ENCODE results near the gene STT3B.

The STT3B gene

DNA sequence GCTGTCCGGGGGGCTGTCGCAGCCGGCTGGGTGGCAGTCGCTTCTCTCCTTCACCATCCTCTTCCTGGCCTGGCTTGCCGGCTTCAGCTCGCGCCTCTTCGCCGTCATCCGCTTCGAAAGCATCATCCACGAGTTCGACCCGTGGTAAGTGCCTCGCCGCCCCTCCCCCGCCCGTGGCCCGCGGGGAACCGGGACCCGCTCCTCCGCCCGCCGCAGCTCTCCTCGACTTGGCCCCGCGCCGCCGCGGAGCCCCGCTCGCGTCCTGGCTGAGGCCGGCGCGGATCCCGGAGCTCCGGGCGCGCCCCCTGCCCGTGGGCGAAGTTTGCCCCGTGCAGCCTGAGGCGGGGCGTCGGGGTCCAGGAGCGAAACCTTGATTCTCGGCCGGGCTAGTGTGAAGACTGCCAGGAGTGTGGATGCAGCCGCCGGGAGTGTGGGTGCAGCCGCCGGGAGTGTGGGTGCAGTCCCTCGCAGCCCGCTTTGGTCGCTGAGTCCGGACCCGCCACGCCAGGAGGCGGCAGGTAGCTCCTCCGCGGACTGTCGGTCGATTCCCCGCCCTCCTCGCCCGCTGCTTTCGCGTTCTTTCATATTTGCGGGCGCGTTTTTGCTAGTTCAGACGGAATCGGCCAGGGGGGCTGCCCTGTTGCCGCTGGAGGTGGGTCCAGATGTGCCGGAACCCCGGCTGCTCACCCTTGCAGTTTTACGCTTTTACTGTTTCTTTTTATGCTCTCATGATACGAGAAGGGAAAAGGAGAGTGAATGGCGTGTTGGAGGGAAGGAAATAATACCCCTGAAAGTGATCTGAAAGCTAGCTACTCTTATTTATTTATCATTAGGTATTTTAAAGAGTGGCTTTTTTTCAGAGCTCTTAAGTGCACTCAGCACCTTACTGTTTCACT, 692 bp downstream of the STT3B start:
- H3K9ac ChIP-seq (ENCODE audit: low read depth in 1 of 2, low read length in 2 of 2) = peak overlapping the region; percentile 80 to 83
- no peaks in the 10 kb centered on the region for H3K9me3 ChIP-seq (ENCODE audit: control insufficient read depth in 2 of 2, low read length in 2 of 2)
- peak overlapping the region; percentile 98 to 99 for H3K27ac ChIP-seq (ENCODE audit: low read depth in 2 of 2, low read length in 2 of 2)
- H3K36me3 ChIP-seq (ENCODE audit: control insufficient read depth in 2 of 2, insufficient read depth in 2 of 2, low read length in 2 of 2) = no peaks in the 10 kb centered on the region
- peak overlapping the region; percentile 80 to 93 for H3K4me3 ChIP-seq (ENCODE audit: low read length in 2 of 2)
- H3K4me1 ChIP-seq (ENCODE audit: control insufficient read depth in 2 of 2, insufficient read depth in 2 of 2, low read length in 2 of 2) = peaks cover 15 to 31% of the 10 kb centered on the region in 2 donors
- no peaks in the 10 kb centered on the region for H3K27me3 ChIP-seq (ENCODE audit: control insufficient read depth in 2 of 2, insufficient read depth in 2 of 2, low read length in 2 of 2)

DNA sequence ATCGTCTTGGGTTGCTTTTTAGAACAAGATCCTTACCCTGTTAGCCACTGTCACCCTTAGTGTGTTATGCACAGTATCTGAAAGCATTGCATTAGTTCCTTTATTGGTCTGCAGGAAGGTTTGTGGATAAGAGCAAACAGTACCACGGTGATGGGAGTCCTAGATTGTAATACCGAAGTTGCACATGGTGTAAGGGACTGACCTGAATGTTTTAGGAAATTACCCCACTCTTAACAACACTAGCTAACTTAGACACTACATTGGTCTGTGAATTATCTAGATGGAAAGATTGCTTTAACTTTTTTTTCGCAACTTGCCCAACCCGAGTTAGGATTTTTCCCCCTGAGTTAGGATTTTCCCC, 1.3 kb downstream of the STT3B start:
- H3K27ac ChIP-seq (ENCODE audit: low read depth in 2 of 2, low read length in 2 of 2) = peak overlapping the region; percentile 98 to 99
- no peaks in the 10 kb centered on the region for H3K36me3 ChIP-seq (ENCODE audit: control insufficient read depth in 2 of 2, insufficient read depth in 2 of 2, low read length in 2 of 2)
- H3K9me3 ChIP-seq (ENCODE audit: control insufficient read depth in 2 of 2, low read length in 2 of 2) = no peaks in the 10 kb centered on the region
- H3K4me3 ChIP-seq (ENCODE audit: low read length in 2 of 2) = peak overlapping the region; percentile 80 to 93
- no peaks in the 10 kb centered on the region for H3K27me3 ChIP-seq (ENCODE audit: control insufficient read depth in 2 of 2, insufficient read depth in 2 of 2, low read length in 2 of 2)
- H3K4me1 ChIP-seq (ENCODE audit: control insufficient read depth in 2 of 2, insufficient read depth in 2 of 2, low read length in 2 of 2) = peaks cover 18 to 34% of the 10 kb centered on the region in 2 donors
- H3K9ac ChIP-seq (ENCODE audit: low read depth in 1 of 2, low read length in 2 of 2) = peak overlapping the region; percentile 80 to 83

DNA sequence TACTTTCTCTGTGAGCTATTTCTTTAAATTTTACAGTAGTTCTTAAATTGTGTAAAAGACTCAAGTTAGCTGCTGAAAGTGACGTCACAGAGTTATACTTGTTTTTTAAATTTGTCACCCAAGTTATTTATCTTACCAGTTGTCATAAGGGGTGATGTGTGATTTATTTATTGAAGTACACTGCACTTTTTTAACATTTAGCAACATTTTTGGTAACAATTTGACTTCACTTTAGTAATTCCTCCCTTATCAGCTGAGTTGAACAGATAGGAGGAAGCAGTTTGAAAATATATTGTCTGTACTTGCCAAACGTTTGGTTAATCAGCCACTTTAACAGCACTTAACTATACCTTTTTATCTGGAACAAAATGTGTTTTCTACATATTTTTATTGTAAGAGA, 3.8 kb downstream of the STT3B start:
- Histone ChIP-seq H3K4me1 (ENCODE audit: control insufficient read depth in 2 of 2, insufficient read depth in 2 of 2, low read length in 2 of 2) (peaks cover 18 to 39% of the 10 kb centered on the region in 2 donors), H3K9me3 (ENCODE audit: control insufficient read depth in 2 of 2, low read length in 2 of 2) (no peaks in the 10 kb centered on the region), H3K27me3 (ENCODE audit: control insufficient read depth in 2 of 2, insufficient read depth in 2 of 2, low read length in 2 of 2) (no peaks in the 10 kb centered on the region), H3K4me3 (ENCODE audit: low read length in 2 of 2) (peak overlapping the region in 1 of 2 donors; percentile 55), H3K36me3 (ENCODE audit: control insufficient read depth in 2 of 2, insufficient read depth in 2 of 2, low read length in 2 of 2) (no peaks in the 10 kb centered on the region), H3K9ac (ENCODE audit: low read depth in 1 of 2, low read length in 2 of 2) (no peak overlapping the region), H3K27ac (ENCODE audit: low read depth in 2 of 2, low read length in 2 of 2) (no peak overlapping the region)

DNA sequence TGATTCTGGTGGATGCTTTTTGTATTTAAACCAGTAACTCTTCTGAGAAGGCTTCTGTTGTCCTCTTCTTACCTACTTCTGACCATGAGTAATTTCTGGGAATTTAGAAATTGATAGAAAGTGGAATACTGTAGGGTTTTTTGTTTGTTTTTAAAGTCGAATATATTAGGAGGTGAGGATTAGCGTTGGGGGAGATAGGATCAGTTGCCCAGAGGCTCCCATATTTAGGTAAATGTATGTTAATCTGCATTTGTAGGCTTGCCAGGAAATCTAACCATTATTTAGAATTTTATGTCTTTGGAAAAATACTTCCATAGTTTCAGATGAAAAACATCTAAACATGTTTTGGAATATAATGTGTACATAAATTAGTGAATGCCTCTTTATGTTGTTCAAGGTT, 6.1 kb downstream of the STT3B start:
- Histone ChIP-seq H3K9ac (ENCODE audit: low read depth in 1 of 2, low read length in 2 of 2) (no peak overlapping the region), H3K4me1 (ENCODE audit: control insufficient read depth in 2 of 2, insufficient read depth in 2 of 2, low read length in 2 of 2) (peaks cover 18 to 39% of the 10 kb centered on the region in 2 donors)

DNA sequence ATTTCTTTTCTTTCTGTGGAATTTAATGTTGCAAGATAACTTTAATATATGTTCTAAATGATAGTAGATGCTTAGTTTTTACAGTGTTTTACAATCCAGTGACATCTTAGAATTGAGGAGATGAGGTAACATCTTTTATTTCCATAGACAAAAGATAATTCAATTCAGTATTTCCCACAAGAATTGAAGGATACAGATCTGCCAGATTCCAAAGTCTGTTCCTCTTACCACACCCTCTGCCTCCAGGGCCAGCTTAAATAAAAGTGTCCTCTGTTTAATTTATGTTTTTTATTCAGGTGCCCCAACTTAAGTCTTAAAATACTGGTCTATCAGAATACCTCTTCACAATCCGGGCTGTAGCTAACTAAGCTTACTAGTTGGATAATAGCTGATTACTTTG, 6.5 kb downstream of the STT3B start:
- peaks cover 18 to 35% of the 10 kb centered on the region in 2 donors for H3K4me1 ChIP-seq (ENCODE audit: control insufficient read depth in 2 of 2, insufficient read depth in 2 of 2, low read length in 2 of 2)
- no peak overlapping the region for H3K27ac ChIP-seq (ENCODE audit: low read depth in 2 of 2, low read length in 2 of 2)

More for the DNA sequence above, 6.1 kb downstream of the STT3B start:
- no peaks in the 10 kb centered on the region for H3K9me3 ChIP-seq (ENCODE audit: control insufficient read depth in 2 of 2, low read length in 2 of 2)
- no peak overlapping the region for H3K27ac ChIP-seq (ENCODE audit: low read depth in 2 of 2, low read length in 2 of 2)
- no peaks in the 10 kb centered on the region for H3K27me3 ChIP-seq (ENCODE audit: control insufficient read depth in 2 of 2, insufficient read depth in 2 of 2, low read length in 2 of 2)
- H3K4me3 ChIP-seq (ENCODE audit: low read length in 2 of 2) = no peak overlapping the region
- H3K36me3 ChIP-seq (ENCODE audit: control insufficient read depth in 2 of 2, insufficient read depth in 2 of 2, low read length in 2 of 2) = no peaks in the 10 kb centered on the region

DNA sequence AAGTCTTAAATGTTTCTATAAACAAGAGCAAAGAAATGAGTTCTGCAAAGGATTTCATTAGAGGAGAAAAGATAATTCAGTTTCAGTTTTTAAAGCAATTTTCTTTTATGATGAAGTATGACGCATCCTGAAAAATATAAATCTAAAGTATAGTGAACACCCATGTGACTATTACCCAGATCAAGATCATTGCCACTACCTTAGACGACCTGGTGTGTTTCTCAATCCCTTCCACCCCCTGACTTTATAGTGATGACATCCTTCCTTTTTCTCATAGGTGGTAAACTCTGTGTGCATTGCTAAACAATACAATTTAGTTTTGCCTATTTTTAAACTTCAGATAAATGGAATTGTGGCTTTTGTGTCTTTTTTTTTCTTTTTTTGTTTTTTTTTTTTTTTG, 8.4 kb downstream of the STT3B start:
- no peaks in the 10 kb centered on the region for H3K27me3 ChIP-seq (ENCODE audit: control insufficient read depth in 2 of 2, insufficient read depth in 2 of 2, low read length in 2 of 2)
- H3K4me1 ChIP-seq (ENCODE audit: control insufficient read depth in 2 of 2, insufficient read depth in 2 of 2, low read length in 2 of 2) = peaks cover 11 to 25% of the 10 kb centered on the region in 2 donors
- H3K4me3 ChIP-seq (ENCODE audit: low read length in 2 of 2) = no peak overlapping the region
- H3K36me3 ChIP-seq (ENCODE audit: control insufficient read depth in 2 of 2, insufficient read depth in 2 of 2, low read length in 2 of 2) = no peaks in the 10 kb centered on the region
- no peaks in the 10 kb centered on the region for H3K9me3 ChIP-seq (ENCODE audit: control insufficient read depth in 2 of 2, low read length in 2 of 2)
- H3K9ac ChIP-seq (ENCODE audit: low read depth in 1 of 2, low read length in 2 of 2) = no peak overlapping the region
- H3K27ac ChIP-seq (ENCODE audit: low read depth in 2 of 2, low read length in 2 of 2) = no peak overlapping the region

More for the DNA sequence above, 6.5 kb downstream of the STT3B start:
- Histone ChIP-seq H3K36me3 (ENCODE audit: control insufficient read depth in 2 of 2, insufficient read depth in 2 of 2, low read length in 2 of 2) (no peaks in the 10 kb centered on the region), H3K27me3 (ENCODE audit: control insufficient read depth in 2 of 2, insufficient read depth in 2 of 2, low read length in 2 of 2) (no peaks in the 10 kb centered on the region), H3K9ac (ENCODE audit: low read depth in 1 of 2, low read length in 2 of 2) (no peak overlapping the region), H3K9me3 (ENCODE audit: control insufficient read depth in 2 of 2, low read length in 2 of 2) (no peaks in the 10 kb centered on the region), H3K4me3 (ENCODE audit: low read length in 2 of 2) (no peak overlapping the region)

DNA sequence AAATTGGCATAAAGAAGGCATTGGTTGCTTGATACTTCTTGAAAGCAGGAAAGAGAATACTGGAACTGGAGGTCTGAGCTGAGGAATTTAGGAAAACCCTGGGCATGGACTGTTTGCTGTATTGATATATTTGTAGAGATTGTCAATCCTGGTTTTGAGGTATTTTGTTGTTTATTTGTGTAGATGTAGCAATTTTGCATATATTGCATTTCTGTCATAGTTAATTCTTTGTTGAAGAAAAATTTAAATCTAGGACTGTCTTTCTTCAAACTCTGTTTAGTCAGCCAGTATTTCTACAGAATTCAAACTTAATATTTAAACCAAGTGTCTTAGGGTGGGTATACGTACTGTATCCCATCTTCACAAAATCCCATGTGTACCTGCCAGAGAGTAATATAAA, 9.5 kb downstream of the STT3B start:
- Histone ChIP-seq H3K9ac (ENCODE audit: low read depth in 1 of 2, low read length in 2 of 2) (no peak overlapping the region), H3K4me3 (ENCODE audit: low read length in 2 of 2) (no peak overlapping the region), H3K27me3 (ENCODE audit: control insufficient read depth in 2 of 2, insufficient read depth in 2 of 2, low read length in 2 of 2) (no peaks in the 10 kb centered on the region), H3K27ac (ENCODE audit: low read depth in 2 of 2, low read length in 2 of 2) (no peak overlapping the region), H3K9me3 (ENCODE audit: control insufficient read depth in 2 of 2, low read length in 2 of 2) (no peaks in the 10 kb centered on the region), H3K4me1 (ENCODE audit: control insufficient read depth in 2 of 2, insufficient read depth in 2 of 2, low read length in 2 of 2) (peaks cover 3 to 15% of the 10 kb centered on the region in 2 donors), H3K36me3 (ENCODE audit: control insufficient read depth in 2 of 2, insufficient read depth in 2 of 2, low read length in 2 of 2) (no peaks in the 10 kb centered on the region)

DNA sequence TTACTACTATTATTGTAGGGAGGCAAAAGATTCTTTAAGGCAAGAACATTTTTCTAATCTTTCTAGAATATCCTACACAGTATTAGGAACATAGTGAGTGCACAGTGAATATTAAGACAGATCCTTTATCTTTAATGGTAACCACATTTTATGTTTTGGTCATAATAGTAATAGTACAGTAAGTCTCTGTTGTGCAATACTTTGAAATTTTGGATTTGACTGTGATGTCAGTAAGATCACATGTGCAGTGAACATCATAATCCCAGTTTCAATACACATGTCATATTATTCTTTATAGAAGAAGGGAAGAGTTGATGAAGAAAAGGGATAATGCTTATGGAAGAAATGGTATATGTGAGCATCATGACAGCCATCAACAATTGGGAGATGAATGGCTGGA, 10.7 kb downstream of the STT3B start:
- Histone ChIP-seq H3K4me1 (ENCODE audit: control insufficient read depth in 2 of 2, insufficient read depth in 2 of 2, low read length in 2 of 2) (peaks cover 3 to 11% of the 10 kb centered on the region in 2 donors), H3K9me3 (ENCODE audit: control insufficient read depth in 2 of 2, low read length in 2 of 2) (no peaks in the 10 kb centered on the region), H3K27ac (ENCODE audit: low read depth in 2 of 2, low read length in 2 of 2) (no peak overlapping the region)

DNA sequence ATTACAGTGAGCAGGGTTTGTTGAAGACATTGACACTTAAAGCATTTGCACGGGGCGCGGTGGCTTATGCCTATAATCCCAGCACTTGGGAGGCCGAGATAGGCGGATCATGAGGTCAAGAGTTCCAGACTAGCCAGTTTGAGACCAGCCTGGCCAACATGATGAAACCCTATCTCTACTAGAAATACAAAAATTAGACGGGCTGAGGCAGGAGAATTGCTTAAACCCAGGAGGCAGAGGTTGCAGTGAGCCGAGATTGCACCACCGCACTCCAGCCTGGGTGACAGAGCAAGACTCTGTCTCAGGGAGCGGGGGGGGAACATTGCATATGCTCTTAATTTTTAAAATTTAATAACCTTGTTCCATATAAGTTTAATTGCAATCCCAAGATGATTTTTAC, 11.9 kb downstream of the STT3B start:
- H3K27me3 ChIP-seq (ENCODE audit: control insufficient read depth in 2 of 2, insufficient read depth in 2 of 2, low read length in 2 of 2) = no peaks in the 10 kb centered on the region
- no peak overlapping the region for H3K27ac ChIP-seq (ENCODE audit: low read depth in 2 of 2, low read length in 2 of 2)
- peaks cover 0 to 5% of the 10 kb centered on the region in 2 donors for H3K4me1 ChIP-seq (ENCODE audit: control insufficient read depth in 2 of 2, insufficient read depth in 2 of 2, low read length in 2 of 2)
- no peak overlapping the region for H3K9ac ChIP-seq (ENCODE audit: low read depth in 1 of 2, low read length in 2 of 2)
- H3K4me3 ChIP-seq (ENCODE audit: low read length in 2 of 2) = no peak overlapping the region
- H3K36me3 ChIP-seq (ENCODE audit: control insufficient read depth in 2 of 2, insufficient read depth in 2 of 2, low read length in 2 of 2) = no peaks in the 10 kb centered on the region
- H3K9me3 ChIP-seq (ENCODE audit: control insufficient read depth in 2 of 2, low read length in 2 of 2) = no peaks in the 10 kb centered on the region

More for the DNA sequence above, 10.7 kb downstream of the STT3B start:
- Histone ChIP-seq H3K27me3 (ENCODE audit: control insufficient read depth in 2 of 2, insufficient read depth in 2 of 2, low read length in 2 of 2) (no peaks in the 10 kb centered on the region), H3K4me3 (ENCODE audit: low read length in 2 of 2) (no peak overlapping the region), H3K9ac (ENCODE audit: low read depth in 1 of 2, low read length in 2 of 2) (no peak overlapping the region), H3K36me3 (ENCODE audit: control insufficient read depth in 2 of 2, insufficient read depth in 2 of 2, low read length in 2 of 2) (no peaks in the 10 kb centered on the region)

DNA sequence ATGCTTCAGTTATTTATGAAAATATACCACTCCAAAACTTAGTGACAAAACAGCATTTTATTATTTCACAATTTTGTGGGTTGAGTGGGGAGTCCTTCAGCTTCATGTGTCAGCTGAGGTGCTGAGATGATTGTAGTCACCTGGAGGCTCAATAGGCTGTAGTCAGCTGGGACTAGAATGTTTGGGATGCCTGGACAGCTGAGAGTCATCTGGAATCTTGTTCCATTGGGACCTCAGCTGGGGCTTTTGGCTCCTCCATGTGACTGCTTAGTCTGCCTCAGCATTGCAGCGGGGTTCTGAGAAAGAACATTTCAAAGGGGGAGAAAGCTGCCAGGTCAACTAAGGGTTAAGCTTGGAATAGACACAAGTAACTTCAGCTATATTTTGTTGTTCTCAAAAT, 13.4 kb downstream of the STT3B start:
- Histone ChIP-seq H3K4me3 (ENCODE audit: low read length in 2 of 2) (no peak overlapping the region), H3K36me3 (ENCODE audit: control insufficient read depth in 2 of 2, insufficient read depth in 2 of 2, low read length in 2 of 2) (no peaks in the 10 kb centered on the region), H3K27me3 (ENCODE audit: control insufficient read depth in 2 of 2, insufficient read depth in 2 of 2, low read length in 2 of 2) (no peaks in the 10 kb centered on the region), H3K4me1 (ENCODE audit: control insufficient read depth in 2 of 2, insufficient read depth in 2 of 2, low read length in 2 of 2) (peaks cover 0 to 3% of the 10 kb centered on the region in 2 donors), H3K9ac (ENCODE audit: low read depth in 1 of 2, low read length in 2 of 2) (no peak overlapping the region), H3K9me3 (ENCODE audit: control insufficient read depth in 2 of 2, low read length in 2 of 2) (no peaks in the 10 kb centered on the region), H3K27ac (ENCODE audit: low read depth in 2 of 2, low read length in 2 of 2) (no peak overlapping the region)

All from mucosa of rectum (tissue), 2 donors.